Measurements from ENCODE around the gene GNB1.

GNB1 gene

DNA sequence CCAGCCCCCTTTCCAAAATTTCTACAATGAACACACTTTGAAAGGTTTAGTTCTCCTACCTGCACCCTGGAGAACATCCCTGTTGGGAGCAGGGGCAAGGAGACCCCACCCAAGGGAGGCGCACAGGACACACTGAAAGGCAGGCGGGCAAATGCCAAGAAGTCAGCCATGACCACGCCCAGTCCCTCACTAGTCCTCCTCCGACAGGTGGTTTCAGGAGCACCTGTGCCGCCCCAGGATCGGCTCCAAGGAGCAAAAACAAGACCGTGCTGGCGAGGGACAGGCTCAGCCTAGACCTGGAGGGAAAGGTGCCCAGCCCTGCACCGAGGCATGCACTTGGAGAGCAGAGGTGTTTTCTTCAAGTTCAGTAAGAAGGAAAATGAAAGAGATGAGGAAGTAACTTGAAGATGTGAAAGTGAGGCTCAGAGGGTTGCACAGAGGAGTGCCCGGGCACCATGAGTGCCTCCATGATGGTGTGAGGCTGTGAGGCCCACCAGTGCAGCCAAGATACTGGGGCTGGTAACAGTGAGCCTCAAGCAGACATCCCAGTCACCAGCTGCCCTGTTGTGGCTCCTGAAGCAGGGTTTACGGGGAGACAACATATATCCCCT, 93.1 kb downstream of the GNB1 start:
- DNase-seq (ENCODE audit: extremely low read depth, low read depth): no peak
- no peak for TF ChIP-seq CTCF (IDR thresholded peaks at IDR 0.05; ENCODE audit: low read depth, low read length)

DNA sequence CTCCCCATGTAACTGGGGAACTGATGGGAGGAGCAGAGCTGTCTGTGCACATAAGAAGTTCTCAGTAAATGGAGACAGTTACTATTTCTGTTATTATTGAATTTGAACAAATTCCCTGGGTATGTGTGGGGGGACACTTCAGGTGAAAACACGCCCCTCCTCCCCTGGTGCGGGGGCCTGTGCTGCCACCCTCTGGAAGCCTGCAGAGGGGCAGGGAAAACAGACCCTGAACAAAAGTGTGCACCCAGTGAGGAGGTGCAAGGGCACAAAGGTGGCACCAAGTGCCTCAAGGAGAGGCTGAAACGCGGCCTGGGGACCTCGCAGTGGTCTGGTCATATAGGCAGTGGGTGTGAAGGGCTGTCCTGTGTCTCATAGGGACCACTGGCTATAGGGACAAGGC, 94.4 kb downstream of the GNB1 start:
- no peak for DNase-seq (ENCODE audit: extremely low read depth, low read depth)

GRCh38 chr1:1794999-1795398, 95.9 kb downstream of the GNB1 start:
- DNase-seq (ENCODE audit: extremely low read depth, low read depth): no peak
- TF ChIP-seq CTCF (IDR thresholded peaks at IDR 0.05; ENCODE audit: low read depth, low read length): no peak

More for the DNA sequence above, 94.4 kb downstream of the GNB1 start:
- TF ChIP-seq CTCF (IDR thresholded peaks at IDR 0.05; ENCODE audit: low read depth, low read length): peak; percentile 18

DNA sequence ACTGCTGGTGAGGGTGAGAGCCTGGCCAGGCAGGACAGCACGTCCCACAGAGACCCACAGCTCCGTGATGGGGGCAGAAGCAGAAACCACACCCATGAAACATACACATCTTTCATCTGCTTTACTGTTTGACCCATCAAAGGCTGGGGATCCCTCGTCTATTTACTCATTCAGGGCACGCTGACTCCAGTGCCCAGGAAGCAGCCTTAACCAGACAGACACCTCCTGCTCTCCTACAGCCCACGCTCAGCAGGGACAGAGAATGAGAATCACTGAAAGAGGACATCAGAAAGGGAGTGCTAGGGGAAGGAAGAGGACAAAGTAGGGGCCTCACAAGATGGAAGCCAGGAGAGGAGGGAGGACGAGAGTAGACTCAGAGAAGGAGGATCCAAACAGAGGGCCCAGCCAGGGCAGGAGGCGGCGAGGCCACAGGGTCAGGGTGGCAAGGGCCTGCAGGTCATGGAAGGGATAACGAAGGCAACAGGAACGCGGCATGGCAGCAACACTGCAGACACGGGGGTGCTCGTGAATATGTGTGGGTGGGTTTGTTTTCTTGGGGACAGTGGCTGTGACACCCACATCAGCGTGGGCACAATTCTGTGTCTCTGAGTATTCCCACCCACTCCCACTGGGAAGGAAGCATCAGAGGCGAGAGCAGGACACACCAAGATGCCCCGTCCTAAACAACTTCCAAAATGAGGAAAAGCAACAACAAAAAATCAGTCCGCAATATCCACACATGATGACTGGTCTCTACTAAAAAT, 97.2 kb downstream of the GNB1 start:
- TF ChIP-seq CTCF (IDR thresholded peaks at IDR 0.05; ENCODE audit: low read depth, low read length): no peak
- DNase-seq (ENCODE audit: extremely low read depth, low read depth): no peak

DNA sequence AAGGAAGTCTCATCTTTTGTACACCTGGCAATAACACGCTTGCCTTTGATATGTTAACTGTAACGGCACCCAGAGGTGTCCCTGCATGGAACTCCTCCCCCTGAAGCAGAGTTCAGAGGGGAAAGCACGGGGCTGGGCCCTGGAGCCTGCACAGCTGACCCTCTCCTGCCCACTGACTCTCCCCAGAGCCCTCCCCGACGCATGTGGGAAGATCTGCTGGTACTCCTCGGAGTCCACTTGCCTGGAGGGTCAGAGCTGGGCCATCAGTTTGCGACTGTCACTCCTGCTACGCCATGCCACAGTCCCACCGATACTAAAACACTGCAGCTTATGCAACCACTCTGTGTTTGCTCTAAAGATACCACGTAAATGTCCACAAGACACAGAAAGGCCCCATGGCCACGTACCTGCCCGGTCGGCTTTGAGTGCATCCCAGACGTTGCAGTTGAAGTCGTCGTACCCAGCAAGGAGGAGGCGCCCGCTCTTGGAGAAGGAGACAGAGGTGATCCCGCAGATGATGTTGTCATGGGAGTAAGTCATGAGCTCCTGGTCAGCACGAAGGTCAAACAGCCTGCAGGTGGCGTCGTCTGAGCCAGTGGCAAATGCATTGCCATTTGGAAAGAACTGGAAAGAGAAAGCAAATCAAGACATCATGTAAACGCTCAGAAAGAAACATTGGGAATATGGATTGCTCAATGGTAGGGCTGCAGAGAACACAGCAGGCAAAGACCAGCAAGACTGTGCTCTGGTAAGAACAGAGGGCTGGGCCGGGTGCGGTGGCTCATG, 102.0 kb downstream of the GNB1 start:
- no peak for DNase-seq (ENCODE audit: extremely low read depth, low read depth)

DNA sequence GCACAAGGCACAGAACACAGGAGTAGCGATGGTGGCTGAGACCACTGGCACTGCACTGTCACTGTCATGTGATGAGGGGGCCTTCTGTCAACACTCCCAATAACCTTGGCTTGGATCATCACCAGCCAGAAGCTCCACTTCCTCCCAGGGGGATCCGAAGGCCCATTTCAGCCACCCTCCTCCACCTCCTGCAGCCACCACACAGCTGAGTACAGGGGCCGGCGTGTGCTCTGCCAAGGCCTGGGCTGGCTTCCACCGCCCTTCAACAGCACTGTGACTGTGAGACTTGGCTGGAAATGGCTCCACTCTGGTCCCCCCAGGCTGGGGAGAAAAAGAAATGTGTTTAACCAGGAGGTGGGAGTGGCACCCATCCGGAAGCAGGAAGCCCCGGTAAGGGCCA, 102.8 kb downstream of the GNB1 start:
- no peak for TF ChIP-seq CTCF (IDR thresholded peaks at IDR 0.05; ENCODE audit: low read depth, low read length)

More for the DNA sequence above, 102.0 kb downstream of the GNB1 start:
- peak; percentile 34 for TF ChIP-seq CTCF (IDR thresholded peaks at IDR 0.05; ENCODE audit: low read depth, low read length)

More for the DNA sequence above, 102.8 kb downstream of the GNB1 start:
- DNase-seq (ENCODE audit: extremely low read depth, low read depth): no peak
